NCI-H2196 (cell line): ENCODE results near the gene TYROBP.
"Not testable (repeated sequence)": the region's sequence is repeated elsewhere in the genome, so short reads cannot be mapped to it uniquely, and the experiment has no call there.

Experiments used
- DNase-seq: peaks from one replicate; lab custom pipeline; 2025; ENCODE audit not compliant: unreplicated experiment; lab: John Stamatoyannopoulos, UW

Gene TYROBP

DNA sequence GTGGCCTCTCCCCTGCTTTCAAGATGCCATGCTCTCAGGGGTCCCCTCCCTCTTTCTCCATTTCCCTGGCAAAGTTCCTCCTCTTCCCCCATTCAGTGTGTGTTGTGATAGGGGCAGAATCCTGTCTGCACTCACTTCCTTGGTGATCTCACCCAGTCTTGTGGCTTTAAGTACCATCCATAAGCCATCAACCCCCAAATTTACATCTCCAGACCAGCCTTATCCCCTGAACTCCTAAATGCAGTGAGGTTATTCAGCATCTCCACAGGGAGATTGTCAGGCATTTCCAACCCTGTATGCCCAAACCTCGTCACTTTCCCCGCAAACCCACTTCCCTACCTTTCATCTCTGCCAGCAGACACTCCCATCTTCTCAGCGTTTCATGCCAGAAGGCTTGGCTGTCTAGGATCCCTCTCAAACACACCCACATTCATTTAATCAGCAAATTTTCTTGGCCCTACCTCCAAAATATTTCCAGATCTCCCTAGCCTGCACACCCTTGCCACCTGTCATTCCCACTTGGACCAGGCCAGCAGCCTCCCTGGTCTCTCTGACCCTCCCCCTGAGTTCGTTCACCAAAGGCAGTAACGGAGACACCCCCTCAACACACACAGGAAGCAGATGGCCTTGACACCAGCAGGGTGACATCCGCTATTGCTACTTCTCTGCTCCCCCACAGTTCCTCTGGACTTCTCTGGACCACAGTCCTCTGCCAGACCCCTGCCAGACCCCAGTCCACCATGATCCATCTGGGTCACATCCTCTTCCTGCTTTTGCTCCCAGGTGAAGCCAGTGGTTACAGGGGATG lies 6.0 kb downstream of the TYROBP start, which contains the start of gene HCST:
Gene HCST, plus strand, starts transcription at position 676 of the 808 bp plus-strand sequence. Its CDS starts 65 bp downstream, at position 741.
- no peak for DNase-seq

DNA sequence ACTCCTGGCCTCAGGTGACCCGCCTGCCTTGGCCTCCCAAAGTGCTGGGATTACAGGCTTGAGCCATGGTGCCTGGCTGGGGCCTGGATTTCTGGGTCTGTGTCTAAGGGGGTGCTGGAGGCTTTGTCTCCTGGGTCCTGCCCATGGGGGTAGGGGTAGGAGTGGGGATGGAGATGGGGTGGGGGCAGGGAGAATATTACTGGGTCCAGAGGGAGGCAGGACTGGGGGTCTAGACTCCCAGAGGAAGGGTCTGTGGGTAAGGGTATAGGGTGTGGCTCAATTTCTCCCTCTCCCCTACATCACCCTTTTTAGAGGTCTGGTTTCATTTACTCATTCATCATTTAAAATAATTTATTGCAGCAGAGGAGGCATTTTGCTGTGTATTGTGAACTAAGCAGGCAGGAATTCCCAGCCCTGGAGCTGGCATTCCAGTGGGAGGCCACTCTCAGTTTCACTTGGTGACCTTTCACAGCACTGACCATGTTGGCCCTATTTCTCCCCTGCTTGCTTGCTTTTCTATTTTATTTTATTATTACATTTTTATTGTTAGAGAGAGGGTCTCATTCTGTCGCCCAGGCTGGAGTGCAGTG lies 6.9 kb downstream of the TYROBP start:
- no peak for DNase-seq

DNA sequence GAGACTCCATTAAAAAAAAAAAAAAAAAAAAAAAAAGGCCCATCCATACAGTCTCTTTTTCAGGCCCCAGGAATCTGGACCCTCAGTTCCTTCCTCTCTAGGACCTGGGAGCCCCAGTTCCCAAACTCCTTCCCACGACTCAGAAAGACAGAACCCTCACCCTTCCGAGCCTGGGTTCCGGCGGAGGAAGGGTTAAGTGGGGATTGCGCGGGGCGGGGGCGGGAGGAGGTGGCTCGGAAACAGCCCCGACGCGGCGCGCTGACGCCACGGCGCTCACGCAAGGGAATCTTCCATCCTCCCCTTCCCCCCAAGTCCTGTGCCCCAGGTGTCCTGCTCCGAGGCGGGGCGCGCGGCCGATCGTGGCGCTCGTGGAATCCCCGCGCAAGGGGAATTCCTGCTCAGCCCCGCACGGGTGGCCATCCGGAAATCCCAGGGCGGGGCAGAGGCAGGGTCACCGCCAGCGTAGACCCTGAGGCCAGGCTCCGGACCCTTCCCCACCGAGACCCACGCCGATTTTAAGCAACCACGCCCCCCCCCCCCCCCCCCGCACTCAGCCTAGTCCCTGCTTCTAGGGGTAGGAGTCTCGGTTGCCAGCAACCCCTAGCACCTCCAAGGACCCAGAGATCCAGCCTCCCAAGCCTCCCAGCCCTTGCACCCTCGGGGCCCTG lies 8.4 kb downstream of the TYROBP start:
- peak; percentile 86 for DNase-seq

- DNase-seq = no peak
These were observed 9.6 kb downstream of the TYROBP start for GRCh38 chr19:35898499-35898809.

- no peak for DNase-seq
These were observed 10.2 kb downstream of the TYROBP start for GRCh38 chr19:35897706-35898451.

DNA sequence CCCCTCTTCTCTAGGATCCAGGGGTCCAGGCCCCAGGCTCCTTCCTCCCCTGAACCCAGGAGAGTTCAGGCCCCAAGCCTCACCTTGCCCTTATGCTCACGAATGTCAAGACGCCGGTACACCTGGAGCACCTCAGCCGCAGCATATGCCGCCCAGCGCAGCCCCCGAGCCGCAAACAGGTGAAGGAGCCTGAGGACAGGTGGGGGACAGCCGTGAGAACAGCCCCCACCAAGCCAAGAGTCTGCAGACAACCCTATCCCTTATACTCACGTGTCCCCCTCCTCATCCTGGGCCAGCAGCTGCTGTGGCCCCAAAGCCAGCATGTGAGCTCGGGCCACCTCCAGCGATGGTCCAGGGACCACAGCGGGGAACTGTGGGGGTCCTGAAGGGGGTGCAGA lies 11.5 kb downstream of the TYROBP start:
- DNase-seq = no peak

DNA sequence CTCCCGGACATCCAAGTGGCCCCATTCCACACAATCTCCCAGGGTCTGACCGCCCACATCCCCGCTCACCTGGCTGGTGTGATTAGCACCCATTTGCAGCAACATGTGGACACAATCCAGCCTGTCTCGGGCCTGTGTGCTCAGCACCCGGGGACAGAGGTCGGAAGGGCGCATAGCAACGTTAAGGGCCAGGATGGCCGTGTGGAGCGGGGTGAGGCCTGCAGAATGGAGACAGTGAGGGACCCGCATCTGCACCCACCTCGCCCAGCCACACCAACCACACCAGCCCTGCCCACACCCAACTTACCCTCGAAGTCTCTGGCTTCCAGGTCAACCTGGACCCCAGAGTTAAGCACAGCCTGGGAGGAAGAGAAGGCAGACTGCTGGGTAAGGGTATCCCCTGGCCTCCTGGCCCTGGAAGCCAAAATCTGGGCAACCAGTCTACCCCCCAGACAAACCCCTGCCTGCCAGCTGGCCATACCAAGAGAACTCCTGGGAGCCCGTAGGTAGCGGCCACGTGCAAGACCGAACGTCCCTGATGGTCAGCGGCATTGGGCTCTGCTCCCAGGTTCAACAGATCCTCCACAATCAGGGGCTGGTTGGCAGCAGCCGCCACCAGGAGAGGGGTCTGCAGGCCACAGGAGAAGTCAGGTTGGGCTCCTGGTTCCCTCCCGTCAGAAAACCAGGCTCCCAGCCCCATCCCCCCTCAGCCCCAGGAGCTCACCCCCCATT lies 12.0 kb downstream of the TYROBP start:
- no peak for DNase-seq

DNA sequence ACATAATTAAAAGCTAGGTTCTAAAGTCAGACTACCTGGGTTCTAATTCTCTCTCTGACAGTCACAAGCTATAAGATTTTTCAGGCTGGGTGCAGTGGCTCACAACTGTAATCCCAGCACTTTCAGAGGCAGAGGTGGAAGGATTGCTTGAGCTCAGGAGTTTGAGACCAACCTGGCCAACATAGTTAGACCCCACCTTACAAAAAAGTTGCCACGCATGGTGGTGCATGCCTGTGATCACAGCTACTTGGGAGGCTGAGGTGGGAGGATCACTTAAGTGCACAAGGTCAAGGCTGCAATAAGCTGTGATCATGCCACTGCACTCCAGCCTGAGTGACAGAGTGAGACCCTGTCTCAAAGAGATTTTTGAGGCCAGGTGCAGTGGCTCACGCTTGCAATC lies 13.8 kb downstream of the TYROBP start:
- no peak for DNase-seq

- DNase-seq = not testable (repeated sequence)
These were observed 16.3 kb downstream of the TYROBP start for GRCh38 chr19:35891819-35892218.

- DNase-seq = no peak
These were observed 17.9 kb downstream of the TYROBP start for GRCh38 chr19:35890113-35890650.

GRCh38 chr19:35889370-35890112 lies 18.6 kb downstream of the TYROBP start:
- no peak for DNase-seq

- no peak for DNase-seq
These were observed 19.7 kb downstream of the TYROBP start for GRCh38 chr19:35888398-35888797.

DNA sequence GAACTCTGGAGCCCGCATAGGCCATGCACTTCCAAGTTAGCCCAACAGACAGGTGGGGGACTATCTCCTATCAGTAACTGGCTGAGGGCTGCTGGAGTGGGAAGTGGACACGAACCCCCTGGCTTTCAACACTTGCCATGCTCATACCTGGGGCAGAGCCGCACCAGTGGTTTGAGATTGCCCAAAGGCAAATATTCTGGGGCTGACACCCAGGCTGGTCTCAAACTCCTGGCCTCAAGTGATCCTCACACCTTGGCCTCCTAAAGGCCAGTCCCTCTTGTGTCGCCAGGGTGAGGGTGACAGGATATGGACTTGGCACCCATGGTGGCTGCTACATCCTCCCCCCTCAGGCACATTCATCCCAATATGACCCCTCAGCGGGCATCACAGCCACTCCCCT lies 20.9 kb downstream of the TYROBP start:
- DNase-seq = no peak

DNA sequence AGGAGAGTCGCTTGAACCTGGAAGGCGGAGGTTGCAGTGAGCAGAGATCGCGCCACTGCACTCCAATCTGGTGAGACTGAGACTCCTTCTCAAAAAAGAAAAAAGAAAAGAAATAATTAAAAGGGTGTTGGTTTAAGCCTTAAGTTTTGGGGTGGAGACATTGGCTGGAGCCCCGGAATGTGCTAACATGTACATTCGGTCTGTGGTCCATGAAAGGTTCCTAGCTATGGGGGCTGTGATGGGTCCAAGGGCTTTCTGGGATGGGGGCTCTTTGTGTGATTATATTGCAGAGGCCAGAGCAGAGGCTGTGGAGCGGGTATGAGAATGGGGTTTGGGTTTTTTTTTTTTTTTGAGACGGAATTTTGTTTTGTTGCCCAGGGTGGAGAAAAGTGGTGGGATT lies 22.2 kb downstream of the TYROBP start:
- DNase-seq = no peak

DNA sequence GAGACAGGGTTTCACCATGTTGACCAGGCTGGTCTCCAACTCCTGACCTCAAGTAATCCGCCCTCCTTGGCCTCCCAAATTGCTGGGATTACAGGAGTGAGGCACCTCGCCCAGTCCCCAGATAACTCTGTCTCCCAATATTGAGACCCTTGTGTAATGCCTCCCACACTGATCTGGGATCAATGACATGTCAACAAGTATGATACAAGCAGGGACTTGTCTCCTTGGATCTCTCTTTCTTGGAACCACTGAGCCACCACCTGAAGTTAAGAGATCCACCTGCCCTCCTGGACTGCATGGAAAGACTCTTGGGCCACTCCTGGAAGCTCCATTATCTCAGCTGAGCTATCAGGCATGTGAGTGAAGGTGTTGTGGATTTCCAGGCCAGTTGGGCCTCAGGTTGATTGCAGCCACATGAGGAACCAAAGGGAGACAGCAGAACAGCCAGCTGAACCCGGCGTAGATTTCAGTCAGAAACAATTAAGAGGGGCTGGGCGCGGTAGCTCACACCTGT lies 22.8 kb downstream of the TYROBP start:
- no peak for DNase-seq

DNA sequence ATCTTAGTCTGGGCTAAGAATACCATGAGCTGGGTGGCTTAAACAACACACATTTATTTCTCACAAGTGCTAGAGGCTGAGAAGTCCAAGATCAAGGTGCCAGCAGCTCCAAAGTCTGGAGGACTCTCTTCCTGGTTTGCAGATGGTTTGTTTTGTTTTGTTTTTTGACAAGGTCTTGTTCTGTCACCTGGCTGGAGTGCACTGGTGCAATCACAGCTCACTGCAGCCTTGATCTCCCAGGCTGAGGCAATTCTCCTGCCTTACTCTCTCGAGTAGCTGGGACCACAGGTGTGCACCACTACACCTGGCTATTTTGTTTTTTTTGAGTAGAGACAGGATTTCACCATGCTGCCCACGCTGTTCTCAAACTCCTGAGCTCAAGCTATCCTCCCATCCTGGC lies 24.2 kb downstream of the TYROBP start:
- DNase-seq = no peak

DNA sequence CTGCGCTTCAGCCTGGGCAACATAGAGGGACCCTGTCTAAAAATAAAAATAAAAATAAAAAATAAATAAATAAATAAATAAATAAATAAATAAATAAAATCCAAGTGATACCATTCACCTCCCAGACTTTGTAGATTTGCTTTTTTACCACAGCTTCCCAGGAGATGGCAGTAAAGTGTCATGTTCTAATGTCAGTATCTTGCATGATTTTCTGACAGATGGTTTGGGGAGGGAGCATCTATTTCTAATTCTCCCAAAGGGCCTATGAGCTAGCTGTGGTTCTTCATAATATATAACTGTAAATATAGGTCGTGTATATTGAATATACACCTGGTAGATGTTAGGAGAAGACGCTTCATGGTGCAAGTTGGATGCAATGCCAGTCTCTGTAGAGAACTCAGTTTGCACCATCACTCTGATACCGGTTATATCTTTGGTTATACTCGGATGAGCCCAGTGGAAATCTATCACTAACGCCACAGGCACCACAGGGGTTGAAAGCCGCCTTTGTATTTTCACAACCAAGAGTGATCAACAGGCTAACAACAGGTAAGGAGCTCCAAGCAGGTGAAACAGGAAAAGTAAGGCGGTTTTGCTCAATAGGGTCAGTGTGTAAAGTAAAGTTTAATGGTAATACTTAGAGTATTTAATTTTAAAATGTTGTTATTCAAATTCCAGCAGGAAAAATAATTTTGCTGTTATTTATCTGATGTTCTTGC lies 25.8 kb downstream of the TYROBP start:
- peak; percentile 77 for DNase-seq

- no peak for DNase-seq
These were observed 28.3 kb downstream of the TYROBP start for GRCh38 chr19:35879770-35880317.

DNA sequence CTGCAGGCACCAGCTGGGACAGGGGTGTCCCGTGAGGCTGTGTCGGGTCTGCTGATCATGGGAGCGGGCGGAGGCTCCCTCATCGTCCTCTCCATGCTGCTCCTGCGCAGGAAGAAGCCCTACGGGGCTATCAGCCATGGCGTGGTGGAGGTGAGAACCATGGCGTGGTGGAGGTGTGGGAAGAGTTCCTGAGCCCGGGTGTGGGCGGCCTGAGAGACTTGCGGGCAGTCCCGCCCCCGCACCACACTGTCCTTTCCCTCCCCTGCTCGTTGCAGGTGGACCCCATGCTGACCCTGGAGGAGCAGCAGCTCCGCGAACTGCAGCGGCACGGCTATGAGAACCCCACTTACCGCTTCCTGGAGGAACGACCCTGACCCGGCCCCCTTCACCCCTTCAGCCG lies 29.0 kb downstream of the TYROBP start:
- DNase-seq = no peak
